IPS-20b (cell line): ENCODE results near the gene RALGPS1.

Source experiments
- H3K27ac ChIP-seq: one replicate; pipeline ENCODE4 v1.5.1; 2013; ENCODE audit warnings: low read length
- H3K27me3 ChIP-seq: 2 replicates; pipeline ENCODE4 v1.6.1; 2013; ENCODE audit warnings: mild to moderate bottlenecking, low read length, inconsistent platforms; ENCODE audit not compliant: insufficient read depth
- H3K36me3 ChIP-seq: 2 replicates; pipeline ENCODE4 v1.6.1; 2013; ENCODE audit warnings: low read depth, mild to moderate bottlenecking, inconsistent platforms, low read length, moderate library complexity; ENCODE audit not compliant: insufficient read depth
- H3K4me1 ChIP-seq: 2 replicates; pipeline ENCODE4 v1.6.1; 2013; ENCODE audit warnings: mild to moderate bottlenecking, control low read depth, inconsistent platforms, low read length, moderate library complexity; ENCODE audit not compliant: insufficient read depth
- H3K4me3 ChIP-seq: 2 replicates; pipeline ENCODE4 v1.5.1; 2013; ENCODE audit warnings: mild to moderate bottlenecking, low read length, inconsistent platforms
- H3K9ac ChIP-seq: 2 replicates; pipeline ENCODE4 v1.6.1; 2013; ENCODE audit warnings: low read depth, mild to moderate bottlenecking, inconsistent platforms, low read length, moderate library complexity
- H3K9me3 ChIP-seq: 2 replicates; pipeline ENCODE4 v1.6.1; 2013; ENCODE audit warnings: mild to moderate bottlenecking, low read depth, low read length, inconsistent platforms; ENCODE audit not compliant: insufficient read depth

The RALGPS1 gene

GRCh38 chr9:127078336-127078735 is 163.8 kb downstream of the RALGPS1 start:
- H3K4me3 ChIP-seq = no peak overlapping the region
- H3K27me3 ChIP-seq = no peaks in the 10 kb centered on the region
- H3K4me1 ChIP-seq = peaks cover 42% of the 10 kb centered on the region
- H3K27ac ChIP-seq = no peak overlapping the region
- no peaks in the 10 kb centered on the region for H3K9me3 ChIP-seq
- no peaks in the 10 kb centered on the region for H3K36me3 ChIP-seq
- H3K9ac ChIP-seq = no peak overlapping the region

DNA sequence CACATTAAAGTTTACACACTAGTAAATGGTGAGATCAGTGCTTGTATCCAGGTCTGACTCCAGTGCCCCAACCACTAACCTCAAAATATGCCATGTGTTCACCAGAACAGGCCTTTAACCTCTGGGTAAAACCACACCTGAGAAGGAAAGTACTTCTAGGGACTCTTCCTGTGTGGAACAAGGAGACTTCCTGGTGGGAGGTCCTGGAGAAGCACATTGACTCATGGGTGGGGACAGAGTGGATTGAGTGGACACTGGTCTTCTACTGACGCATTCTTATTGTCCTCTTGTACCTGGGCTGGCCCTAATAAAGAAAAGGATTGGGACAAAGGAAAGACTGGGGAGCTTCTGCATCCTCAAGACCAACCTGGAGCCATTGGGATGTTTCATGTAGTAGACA is 164.4 kb downstream of the RALGPS1 start:
- Histone ChIP-seq H3K36me3 (no peaks in the 10 kb centered on the region), H3K27ac (no peak overlapping the region), H3K4me1 (peaks cover 42% of the 10 kb centered on the region), H3K27me3 (no peaks in the 10 kb centered on the region), H3K4me3 (no peak overlapping the region), H3K9me3 (no peaks in the 10 kb centered on the region), H3K9ac (no peak overlapping the region)

DNA sequence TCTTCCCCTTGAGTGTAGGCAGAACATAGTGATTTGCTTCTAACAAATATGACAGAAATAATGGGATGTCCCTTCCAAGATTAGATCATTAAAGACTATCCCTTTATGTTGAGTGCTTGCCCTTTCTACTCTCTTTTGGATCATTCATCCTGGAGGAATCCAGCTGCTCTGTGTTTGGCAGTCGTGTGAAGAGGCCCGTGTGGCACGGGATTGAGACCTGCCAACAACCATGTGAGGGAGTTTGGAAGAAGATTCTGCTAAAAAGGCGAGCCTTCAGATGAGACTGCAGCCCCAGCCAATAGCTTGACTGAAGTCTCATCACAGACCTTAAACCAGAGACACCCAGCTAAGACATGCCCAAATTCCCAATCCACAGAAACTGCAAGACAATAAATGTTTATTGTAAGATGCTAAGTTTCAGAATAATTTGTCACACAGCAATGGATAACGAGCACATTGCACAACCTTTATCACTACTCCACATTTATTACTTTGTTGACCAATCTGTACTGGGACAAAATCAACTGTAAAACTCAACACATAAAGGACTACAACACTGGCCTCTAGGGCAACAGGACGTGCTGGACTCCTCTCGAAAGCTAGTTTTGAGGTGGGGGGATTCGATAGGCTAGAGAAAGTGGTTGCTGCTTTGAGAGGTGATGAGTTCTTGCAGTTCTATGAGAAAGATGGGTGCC is 165.0 kb downstream of the RALGPS1 start:
- no peak overlapping the region for H3K27ac ChIP-seq
- H3K4me3 ChIP-seq = no peak overlapping the region
- no peaks in the 10 kb centered on the region for H3K36me3 ChIP-seq

GRCh38 chr9:127081250-127082185 is 166.9 kb downstream of the RALGPS1 start:
- no peaks in the 10 kb centered on the region for H3K36me3 ChIP-seq
- H3K27ac ChIP-seq = no peak overlapping the region
- no peak overlapping the region for H3K4me3 ChIP-seq
- H3K27me3 ChIP-seq = no peaks in the 10 kb centered on the region
- peaks cover 17% of the 10 kb centered on the region; the same call in 1 of the 2 replicates for H3K4me1 ChIP-seq
- no peaks in the 10 kb centered on the region for H3K9me3 ChIP-seq
- H3K9ac ChIP-seq = no peak overlapping the region

More for the DNA sequence above, 165.0 kb downstream of the RALGPS1 start:
- H3K9me3 ChIP-seq = no peaks in the 10 kb centered on the region
- no peaks in the 10 kb centered on the region for H3K27me3 ChIP-seq
- no peak overlapping the region for H3K9ac ChIP-seq
- H3K4me1 ChIP-seq = peaks cover 36% of the 10 kb centered on the region

GRCh38 chr9:127083138-127083980 is 168.8 kb downstream of the RALGPS1 start:
- H3K27me3 ChIP-seq = no peaks in the 10 kb centered on the region
- H3K4me1 ChIP-seq = no peaks in the 10 kb centered on the region; the same call in 1 of the 2 replicates
- H3K9me3 ChIP-seq = no peaks in the 10 kb centered on the region
- H3K36me3 ChIP-seq = no peaks in the 10 kb centered on the region
- no peak overlapping the region for H3K4me3 ChIP-seq
- no peak overlapping the region for H3K9ac ChIP-seq
- no peak overlapping the region for H3K27ac ChIP-seq

DNA sequence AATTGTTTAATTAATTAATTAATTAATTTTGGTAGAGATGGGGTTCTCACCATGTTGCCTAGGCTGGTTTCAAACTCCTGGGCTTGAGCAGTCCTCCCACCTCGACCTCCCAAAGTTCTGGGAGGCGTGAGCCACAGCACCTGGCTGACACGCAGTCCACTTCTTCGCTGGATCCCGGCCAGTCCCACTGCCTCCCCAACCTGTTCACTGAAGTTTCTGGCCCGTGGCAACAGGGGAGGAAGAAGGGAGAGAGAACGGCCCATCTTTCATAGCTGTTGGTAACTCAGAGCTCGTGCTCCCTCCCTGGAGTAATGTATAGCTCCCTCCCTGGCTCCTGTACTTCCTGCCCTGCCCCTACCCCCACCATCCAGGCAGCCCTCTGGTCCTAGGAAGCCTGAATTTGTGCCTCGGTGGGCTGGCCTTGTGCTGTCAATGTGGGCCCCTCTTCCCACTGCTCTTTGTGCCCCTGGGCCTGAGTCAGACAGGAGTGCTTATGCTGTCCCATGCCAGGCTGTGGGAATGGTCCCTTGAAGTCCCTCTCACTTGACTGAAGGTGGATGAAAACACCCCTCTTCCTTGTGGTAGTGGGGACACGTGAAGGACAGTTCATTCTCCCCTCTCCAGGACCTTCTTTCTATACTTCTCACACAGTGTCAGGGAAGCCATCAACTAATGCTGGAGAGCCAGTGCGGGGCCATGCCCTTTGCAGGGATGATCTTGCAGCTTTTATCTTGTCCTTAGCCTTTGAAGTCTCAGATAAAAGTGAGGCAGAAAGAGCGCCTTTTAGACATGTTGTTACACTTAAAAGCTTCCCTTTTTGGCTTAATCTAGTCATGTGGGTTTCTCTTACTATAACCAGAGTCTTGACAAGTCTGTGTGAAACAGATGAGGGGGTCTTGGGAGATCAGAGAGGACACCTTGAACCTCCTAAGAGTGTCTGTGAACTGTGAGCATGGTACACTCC is 169.8 kb downstream of the RALGPS1 start:
- Histone ChIP-seq H3K27ac (no peak overlapping the region), H3K36me3 (no peaks in the 10 kb centered on the region), H3K27me3 (no peaks in the 10 kb centered on the region), H3K4me1 (no peaks in the 10 kb centered on the region), H3K4me3 (no peak overlapping the region), H3K9ac (no peak overlapping the region), H3K9me3 (no peaks in the 10 kb centered on the region)

GRCh38 chr9:127085186-127085585 is 170.6 kb downstream of the RALGPS1 start:
- Histone ChIP-seq H3K9ac (no peak overlapping the region), H3K4me3 (no peak overlapping the region), H3K27ac (no peak overlapping the region), H3K36me3 (no peaks in the 10 kb centered on the region), H3K4me1 (no peaks in the 10 kb centered on the region), H3K9me3 (no peaks in the 10 kb centered on the region), H3K27me3 (no peaks in the 10 kb centered on the region)

GRCh38 chr9:127086771-127087170 is 172.2 kb downstream of the RALGPS1 start:
- Histone ChIP-seq H3K9me3 (no peaks in the 10 kb centered on the region), H3K27ac (no peak overlapping the region), H3K9ac (no peak overlapping the region), H3K4me3 (no peak overlapping the region), H3K36me3 (no peaks in the 10 kb centered on the region), H3K4me1 (no peaks in the 10 kb centered on the region), H3K27me3 (no peaks in the 10 kb centered on the region)

DNA sequence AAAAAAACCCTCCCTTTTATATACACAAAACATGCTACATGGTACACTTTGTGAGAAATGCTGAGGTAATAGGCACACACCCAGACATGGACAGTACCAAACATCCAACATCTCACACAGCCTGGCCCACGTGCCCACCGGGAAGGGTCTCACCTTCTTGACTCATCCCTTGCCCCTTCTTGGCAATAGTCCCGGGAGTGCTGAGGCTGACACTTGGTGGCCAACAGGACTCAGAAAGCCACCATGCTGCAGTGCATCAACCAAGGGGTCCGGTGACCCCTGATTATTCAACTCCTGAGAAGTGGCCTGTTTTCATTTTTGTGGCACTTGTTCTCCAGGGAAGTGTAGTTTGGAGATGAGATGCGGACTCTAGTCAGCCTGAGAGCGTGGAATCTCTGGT is 172.8 kb downstream of the RALGPS1 start:
- Histone ChIP-seq H3K36me3 (no peaks in the 10 kb centered on the region), H3K9ac (no peak overlapping the region), H3K27ac (no peak overlapping the region), H3K4me1 (no peaks in the 10 kb centered on the region), H3K4me3 (no peak overlapping the region), H3K9me3 (no peaks in the 10 kb centered on the region), H3K27me3 (no peaks in the 10 kb centered on the region)

- no peaks in the 10 kb centered on the region for H3K36me3 ChIP-seq
- H3K9me3 ChIP-seq = no peaks in the 10 kb centered on the region
- no peaks in the 10 kb centered on the region for H3K27me3 ChIP-seq
- H3K27ac ChIP-seq = no peak overlapping the region
- no peak overlapping the region for H3K4me3 ChIP-seq
- no peak overlapping the region for H3K9ac ChIP-seq
- H3K4me1 ChIP-seq = no peaks in the 10 kb centered on the region
Measured at GRCh38 chr9:127087836-127088235, 173.3 kb downstream of the RALGPS1 start.
